Right lobe of liver (tissue), 4 donors: ENCODE measurements around the gene SPAG6.

Experiments
- POLR2A ChIP-seq: fragments of 450-650 bp; IDR thresholded peaks from one replicate; pipeline ENCODE4 v1.6.1; 2017; ENCODE audit warnings: antibody characterized with exemption, mild to moderate bottlenecking
- TF ChIP-seq, protein P1 (sequence below), 4 donors: fragments of 200-600 bp in 3 of 4; fragments of 450-650 bp in 1 of 4; IDR thresholded peaks; one replicate each; pipeline versions ENCODE4 v1.5.1 to v1.8.0; 2016 to 2022; ENCODE audit warnings: antibody characterized with exemption in 4 of 4, mild to moderate bottlenecking in 2 of 4
- donor health status: DM: no; HTN: no; CAD: no.
- donor health status: DM: no; HTN: no; CAD: no.
- donor health status: DM: no; HTN: yes; CAD: no.

DNA sequence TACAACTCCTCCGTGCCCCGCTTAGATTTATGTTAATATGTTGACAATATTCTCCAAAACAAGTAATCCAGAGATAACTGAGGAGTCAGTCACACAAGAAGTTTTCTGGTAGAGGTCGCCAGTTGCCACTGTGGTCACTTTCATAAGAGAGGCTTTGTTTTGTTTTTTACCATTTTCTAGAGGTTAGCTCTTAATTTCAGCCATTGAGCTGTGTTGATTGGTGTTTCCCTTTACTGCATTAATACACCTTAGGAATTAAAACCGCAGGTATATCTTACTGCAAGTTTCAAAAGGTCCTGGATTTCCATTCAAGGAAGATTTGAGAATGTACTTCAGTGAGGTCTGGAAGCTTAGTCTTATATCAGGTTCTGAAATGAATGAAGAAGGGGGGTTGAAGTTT lies 20.9 kb upstream of the SPAG6 start:
- TF ChIP-seq, protein P1, sequence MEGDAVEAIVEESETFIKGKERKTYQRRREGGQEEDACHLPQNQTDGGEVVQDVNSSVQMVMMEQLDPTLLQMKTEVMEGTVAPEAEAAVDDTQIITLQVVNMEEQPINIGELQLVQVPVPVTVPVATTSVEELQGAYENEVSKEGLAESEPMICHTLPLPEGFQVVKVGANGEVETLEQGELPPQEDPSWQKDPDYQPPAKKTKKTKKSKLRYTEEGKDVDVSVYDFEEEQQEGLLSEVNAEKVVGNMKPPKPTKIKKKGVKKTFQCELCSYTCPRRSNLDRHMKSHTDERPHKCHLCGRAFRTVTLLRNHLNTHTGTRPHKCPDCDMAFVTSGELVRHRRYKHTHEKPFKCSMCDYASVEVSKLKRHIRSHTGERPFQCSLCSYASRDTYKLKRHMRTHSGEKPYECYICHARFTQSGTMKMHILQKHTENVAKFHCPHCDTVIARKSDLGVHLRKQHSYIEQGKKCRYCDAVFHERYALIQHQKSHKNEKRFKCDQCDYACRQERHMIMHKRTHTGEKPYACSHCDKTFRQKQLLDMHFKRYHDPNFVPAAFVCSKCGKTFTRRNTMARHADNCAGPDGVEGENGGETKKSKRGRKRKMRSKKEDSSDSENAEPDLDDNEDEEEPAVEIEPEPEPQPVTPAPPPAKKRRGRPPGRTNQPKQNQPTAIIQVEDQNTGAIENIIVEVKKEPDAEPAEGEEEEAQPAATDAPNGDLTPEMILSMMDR (IDR thresholded peaks at IDR 0.05), result no peak
- TF ChIP-seq POLR2A, result no peak
